GM21526 (cell line): ENCODE results near the gene USP32.
"Not testable (repeated sequence)": the region's sequence is repeated elsewhere in the genome, so short reads cannot be mapped to it uniquely, and the experiment has no call there.

Experiments used
- ATAC-seq: cut with Tn5 transposase; IDR thresholded peaks from one replicate; pipeline ENCODE4 v1.9.1; 2021; ENCODE audit warnings: moderate library complexity; ENCODE audit not compliant: unreplicated experiment, low FRiP score

The USP32 gene

GRCh38 chr17:60412701-60413100 is 20.8 kb upstream of the USP32 start:
- ATAC-seq, result no peak

DNA sequence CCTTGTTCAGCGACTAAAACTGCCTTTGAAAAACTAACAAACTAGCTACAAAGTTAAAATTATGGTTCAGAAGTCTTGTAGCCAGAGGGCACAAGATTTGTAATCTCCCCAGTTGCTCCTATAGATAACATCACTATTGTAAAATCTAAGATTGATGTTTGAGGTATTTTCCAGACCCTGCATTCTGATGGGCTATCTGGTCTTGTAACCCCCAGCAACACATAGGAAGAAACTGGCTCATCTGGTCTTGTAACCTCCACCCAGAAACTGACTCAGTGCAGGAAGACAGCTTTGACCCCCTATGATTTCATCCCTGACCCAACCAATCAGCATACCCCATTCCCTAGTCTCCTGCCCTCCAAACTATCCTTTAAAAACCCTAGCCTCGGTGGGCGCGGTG is 18.1 kb upstream of the USP32 start:
- no peak for ATAC-seq

GRCh38 chr17:60406887-60407286 is 15.0 kb upstream of the USP32 start:
- ATAC-seq, result no peak

DNA sequence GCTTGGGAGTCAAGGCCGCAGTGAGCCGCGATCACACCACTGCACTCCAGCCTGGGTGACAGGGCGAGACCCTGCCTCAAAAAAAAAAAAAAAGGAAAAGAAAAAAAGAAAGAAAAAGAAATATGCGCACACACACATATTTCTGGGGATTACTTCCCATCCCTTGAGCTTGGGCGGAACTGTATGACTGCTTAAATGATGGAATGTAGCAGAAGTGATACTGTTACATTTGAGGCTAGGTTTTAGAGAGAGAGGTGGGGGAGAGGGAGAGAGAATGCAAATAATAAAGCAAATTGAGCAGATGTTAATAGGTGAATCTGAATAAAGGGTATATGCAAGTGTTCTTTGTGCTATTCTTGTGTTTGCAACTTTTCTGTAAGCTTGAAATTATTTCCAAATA is 12.0 kb upstream of the USP32 start:
- no peak for ATAC-seq

DNA sequence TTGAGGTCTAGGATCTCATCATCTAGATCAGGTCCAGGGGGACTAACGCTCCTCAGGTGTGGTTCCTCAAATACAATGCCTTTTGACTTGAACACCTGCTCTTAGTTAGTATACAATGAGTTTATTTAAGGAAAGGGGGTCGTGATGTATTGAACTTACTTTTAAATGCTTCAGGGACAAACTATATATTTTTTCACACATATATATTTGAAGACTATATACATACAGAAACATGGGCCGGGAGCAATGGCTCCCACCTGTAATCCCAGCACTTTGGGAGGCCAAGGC is 11.5 kb upstream of the USP32 start:
- ATAC-seq, result no peak

- ATAC-seq, result no peak
Measured at GRCh38 chr17:60401819-60402218, 9.9 kb upstream of the USP32 start.

DNA sequence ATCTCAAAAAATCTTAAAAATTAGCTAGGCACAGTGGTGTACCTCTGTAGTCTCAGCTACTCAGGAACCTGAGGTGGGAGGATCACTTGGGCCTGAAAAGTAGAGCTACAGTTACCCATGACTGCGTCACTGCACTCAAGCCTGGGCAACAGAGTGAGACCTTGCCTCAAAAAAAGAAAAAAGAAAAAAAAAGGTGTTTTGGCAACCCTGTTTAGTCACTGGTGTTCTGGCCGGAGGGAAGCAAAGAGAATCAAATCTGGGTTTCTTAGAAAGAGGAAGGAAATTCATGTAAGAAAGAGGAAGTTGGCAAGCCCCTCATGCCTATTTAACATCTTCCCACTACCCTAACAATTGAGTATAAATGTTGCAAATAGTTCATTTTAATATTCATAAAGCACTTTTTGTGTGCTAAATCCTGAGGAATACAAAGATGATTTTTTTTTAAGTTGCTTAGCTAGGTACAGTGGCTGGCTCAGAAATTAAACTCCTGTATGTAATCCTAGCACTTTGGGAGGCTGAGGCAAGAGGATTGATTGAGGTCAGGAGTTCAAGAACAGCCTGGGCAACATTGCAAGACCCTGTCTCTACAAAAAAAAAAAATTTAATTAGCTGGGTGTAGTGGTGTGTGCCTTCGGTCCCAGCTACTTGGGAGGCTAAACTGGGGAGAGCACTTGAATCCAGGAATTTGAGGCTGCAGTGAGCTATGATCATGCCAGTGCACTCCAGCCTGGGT is 6.5 kb upstream of the USP32 start:
- ATAC-seq, result no peak

- ATAC-seq, result no peak
Measured at GRCh38 chr17:60396412-60396811, 4.5 kb upstream of the USP32 start.

DNA sequence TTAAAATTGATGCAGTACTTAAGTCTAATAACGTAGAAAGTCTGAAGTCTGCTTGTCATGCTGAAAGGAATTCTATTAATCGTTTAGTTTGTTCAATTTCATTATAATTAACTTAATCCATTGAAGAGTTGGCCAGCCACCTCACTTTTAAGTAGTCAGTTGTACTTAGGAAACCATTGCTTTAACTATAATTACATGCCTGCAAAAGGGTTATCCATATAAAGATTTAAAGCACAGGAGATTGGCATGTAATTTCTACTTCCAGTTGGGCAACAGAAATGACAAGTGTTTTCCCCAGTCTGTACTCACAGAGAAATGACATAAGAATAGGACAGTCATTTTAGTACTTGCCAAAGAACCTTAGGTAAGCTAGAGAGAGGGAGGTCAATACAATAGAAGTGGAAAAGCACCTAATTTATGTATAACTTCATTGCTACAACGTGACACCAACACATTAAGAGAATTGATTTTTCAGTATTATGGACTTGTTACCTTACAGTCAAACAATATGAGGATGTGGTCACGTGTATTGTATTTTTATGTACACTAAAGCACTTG is 3.7 kb upstream of the USP32 start:
- ATAC-seq, result no peak

GRCh38 chr17:60393840-60394723 is 2.1 kb upstream of the USP32 start:
- ATAC-seq, result no peak

DNA sequence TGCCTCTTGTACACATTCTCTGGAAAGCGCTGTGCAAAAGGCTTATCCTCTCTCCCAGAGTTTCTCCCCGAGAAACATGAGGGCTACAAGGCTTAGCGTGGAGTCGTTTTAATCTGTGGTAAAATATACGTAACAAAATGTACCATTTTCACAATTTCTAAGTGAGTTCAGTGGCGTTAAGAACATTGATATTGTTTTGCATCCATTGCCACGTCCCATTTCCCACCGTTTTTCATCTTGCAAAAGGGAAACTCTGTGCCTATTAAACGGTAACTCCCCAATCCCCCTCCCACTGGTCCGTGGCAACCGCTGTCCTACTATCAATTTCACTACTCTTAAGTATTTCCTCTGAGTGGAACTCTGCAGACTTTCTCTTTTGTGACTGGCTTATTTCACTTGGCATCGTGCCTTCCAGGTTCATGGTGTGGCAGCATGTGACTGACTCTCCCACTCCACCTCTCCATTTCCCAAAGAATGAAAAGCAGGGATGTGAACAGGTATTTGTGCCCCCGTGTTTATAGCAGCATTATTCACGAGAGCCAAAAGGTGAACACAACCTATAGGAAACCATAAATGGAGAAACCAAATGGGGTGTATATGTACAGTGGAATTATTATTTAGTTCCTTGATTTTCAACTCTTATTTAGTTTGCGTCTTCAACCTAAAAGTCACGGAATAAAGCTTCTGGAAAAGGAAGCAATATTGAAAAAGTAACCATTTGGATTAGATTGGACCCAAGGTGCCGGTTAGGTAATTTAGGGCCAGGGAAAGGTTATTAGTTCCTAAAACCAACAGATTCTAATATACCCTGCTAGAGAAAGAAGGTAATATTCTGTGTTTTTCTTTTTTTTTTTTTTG is 1.1 kb upstream of the USP32 start:
- ATAC-seq, result no peak

GRCh38 chr17:60391471-60392041 is 377 bp downstream of the USP32 start:
- ATAC-seq, result peak; percentile 16

- no peak for ATAC-seq
Measured at GRCh38 chr17:60390925-60391470, 935 bp downstream of the USP32 start.

DNA sequence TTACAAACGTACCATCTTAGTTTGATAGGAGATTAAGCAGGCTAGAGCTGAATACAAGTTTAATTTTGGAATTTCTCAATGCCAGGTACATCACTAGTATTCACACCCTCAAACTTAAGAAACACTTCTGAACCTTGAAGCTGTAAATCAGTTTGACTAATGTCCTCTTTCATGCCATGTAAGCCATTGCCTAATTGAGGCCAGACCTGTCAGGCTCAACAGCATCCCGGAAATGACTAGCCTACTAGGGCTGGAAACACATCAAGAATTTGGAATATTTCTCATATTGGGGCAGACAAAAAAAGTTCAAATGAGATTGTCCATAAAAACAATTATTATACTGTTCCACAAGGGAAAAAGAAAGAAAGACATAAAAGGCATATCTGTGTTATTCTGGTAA is 1.7 kb downstream of the USP32 start:
- no peak for ATAC-seq

DNA sequence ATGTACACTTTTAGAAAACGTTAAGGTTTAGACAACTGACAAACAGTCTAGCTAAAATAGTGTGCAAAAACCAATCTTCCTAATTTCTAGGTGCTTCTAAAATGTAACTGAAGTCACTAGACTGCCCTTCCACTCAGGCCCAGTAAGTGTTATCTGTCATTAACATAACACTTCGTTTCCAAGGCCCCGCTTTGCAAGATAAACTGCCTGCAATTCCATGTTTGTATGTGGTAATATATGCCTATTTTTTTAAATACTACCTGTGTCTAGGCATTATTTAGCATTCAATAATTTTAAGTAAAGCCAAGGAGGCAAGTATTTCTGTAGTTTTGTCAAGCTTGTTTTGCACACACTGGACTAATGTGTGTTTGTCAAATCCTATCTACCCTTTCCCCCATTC is 3.2 kb downstream of the USP32 start:
- ATAC-seq, result no peak

DNA sequence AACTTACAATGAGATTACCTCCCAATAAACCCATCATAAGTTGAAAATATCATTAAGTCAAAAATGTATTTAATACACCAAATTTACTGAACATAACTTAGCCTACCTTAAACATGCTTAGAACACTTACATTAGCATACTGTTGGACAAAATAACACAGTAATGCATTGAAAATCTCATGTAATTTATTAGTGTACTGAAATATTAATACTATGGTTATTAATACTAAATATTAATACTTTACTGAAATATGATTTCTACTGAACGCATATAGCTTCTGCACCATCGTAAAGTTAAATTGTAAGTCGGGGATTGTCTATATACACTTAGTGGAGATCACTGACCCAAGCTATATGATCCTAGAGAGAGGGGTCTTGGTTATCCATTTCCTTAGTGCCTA is 4.3 kb downstream of the USP32 start:
- ATAC-seq, result no peak

GRCh38 chr17:60386147-60387058 is 5.5 kb downstream of the USP32 start:
- ATAC-seq, result no peak

DNA sequence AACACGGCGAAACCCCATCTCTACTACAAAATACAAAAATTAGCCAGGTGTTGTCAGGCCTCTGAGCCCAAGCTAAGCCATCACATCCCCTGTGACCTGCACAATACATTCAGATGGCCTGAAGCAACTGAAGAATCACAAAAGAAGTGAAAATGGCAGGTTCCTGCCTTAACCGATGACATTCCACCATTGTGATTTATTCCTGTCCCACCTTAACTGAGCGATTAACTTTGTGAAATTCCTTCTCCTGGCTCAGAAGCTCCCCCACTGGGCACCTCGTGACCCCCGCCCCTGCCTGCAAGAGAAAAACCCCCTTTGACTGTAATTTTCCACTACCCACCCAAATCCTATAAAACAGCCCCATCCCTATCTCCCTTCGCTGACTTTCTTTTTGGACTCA is 7.0 kb downstream of the USP32 start:
- ATAC-seq, result not testable (repeated sequence)

DNA sequence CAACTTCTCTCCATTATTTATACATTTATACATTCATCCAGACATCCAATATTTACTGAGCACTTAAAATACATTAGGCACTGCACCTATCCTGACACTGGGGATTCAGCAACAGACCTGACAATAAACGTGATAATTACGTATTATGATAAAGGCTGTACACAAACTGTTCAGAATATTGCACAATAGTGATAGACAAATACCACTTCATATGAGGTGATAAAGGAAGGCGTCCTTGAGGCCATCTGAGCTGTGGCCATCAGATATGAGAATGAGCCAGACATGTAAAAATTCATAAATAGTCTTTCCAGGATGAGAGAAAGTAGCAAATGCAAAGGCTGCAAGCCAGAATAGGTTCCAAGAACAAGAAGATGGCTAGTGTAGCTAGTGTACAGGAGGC is 8.6 kb downstream of the USP32 start:
- ATAC-seq, result no peak
